GM18505 (cell line): Measurements from ENCODE around the gene SLC17A7.

Source experiments
- ATAC-seq: cut with Tn5 transposase; IDR thresholded peaks from one replicate; pipeline ENCODE4 v1.9.1; 2021; ENCODE audit not compliant: unreplicated experiment
- POLR2A ChIP-seq: IDR thresholded peaks from 4 replicates; pipeline ENCODE4 v1.6.1; 2011; ENCODE audit warnings: borderline replicate concordance; ENCODE audit not compliant: insufficient read depth, insufficient read length; ENCODE audit errors: extremely low read depth

SLC17A7 gene

DNA sequence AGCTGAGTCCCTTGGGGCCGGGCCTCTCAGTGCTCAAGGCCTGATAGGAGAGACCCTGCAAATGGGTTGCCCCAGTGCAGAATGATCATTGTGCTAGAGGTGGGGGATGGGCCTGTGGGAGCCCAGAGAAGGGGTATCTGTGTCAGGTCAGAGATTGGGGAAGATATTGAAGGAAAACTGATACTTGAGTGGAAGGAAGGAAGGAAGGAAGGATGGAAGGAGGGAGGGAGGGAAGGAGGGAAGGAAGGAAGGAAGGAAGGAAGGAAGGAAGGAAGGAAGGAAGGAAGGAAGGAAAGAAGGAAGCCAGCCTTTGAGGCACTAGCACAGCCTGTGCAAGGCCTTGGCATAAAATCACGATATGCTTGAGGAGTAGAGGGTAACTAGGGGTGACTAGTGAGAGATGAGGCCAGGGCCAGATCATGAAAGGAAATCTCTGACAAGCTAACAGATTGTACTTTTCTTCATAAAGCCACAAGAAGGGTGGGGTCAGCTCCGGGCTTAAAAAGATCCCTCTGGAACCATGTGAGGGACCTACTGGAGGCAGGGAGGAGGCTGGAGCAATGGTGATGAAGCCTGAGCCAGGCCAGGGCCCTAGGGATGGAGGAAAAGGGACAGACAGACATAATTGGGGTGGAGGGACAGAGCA is 29.5 kb downstream of the SLC17A7 start:
- TF ChIP-seq POLR2A = no peak

GRCh38 chr19:49409441-49410029 is 31.8 kb downstream of the SLC17A7 start:
- no peak for TF ChIP-seq POLR2A
- ATAC-seq = no peak

More for the DNA sequence above, 29.5 kb downstream of the SLC17A7 start:
- ATAC-seq = no peak

GRCh38 chr19:49408816-49409440 is 32.4 kb downstream of the SLC17A7 start:
- TF ChIP-seq POLR2A = no peak
- ATAC-seq = no peak

DNA sequence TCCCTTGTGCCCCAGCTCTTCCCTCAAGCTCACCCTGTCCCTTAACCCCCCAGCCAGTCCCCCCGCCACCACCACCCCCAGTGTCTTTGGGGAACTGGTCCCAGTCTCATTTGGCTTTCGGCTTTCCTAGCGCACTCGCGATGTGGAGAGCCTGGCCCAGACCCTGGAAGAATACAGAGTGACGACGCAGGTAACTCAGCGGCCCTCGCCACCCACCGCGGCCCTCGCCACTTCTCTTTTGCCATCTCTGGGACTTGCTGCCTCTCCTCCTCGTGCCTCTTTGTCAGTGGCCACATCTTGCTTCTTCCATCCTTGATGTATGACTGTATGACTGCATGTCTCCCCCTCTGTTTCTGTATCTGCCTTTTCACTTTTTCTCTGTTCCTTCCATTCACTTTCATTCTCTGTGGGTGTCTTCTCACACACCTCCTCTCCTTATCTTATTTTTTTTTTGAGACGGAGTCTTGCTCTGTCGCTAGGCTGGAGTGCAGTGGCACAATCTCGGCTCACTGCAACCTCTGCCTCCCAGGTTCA is 33.8 kb downstream of the SLC17A7 start:
- no peak for TF ChIP-seq POLR2A
- ATAC-seq = no peak

GRCh38 chr19:49407079-49407478 is 34.2 kb downstream of the SLC17A7 start:
- no peak for TF ChIP-seq POLR2A
- no peak for ATAC-seq

- no peak for ATAC-seq
- no peak for TF ChIP-seq POLR2A
Measured at GRCh38 chr19:49403404-49404187, 37.7 kb downstream of the SLC17A7 start.

GRCh38 chr19:49400029-49400428 is 41.3 kb downstream of the SLC17A7 start:
- no peak for ATAC-seq
- TF ChIP-seq POLR2A = no peak

GRCh38 chr19:49398931-49399330 is 42.4 kb downstream of the SLC17A7 start:
- no peak for TF ChIP-seq POLR2A
- ATAC-seq = no peak

DNA sequence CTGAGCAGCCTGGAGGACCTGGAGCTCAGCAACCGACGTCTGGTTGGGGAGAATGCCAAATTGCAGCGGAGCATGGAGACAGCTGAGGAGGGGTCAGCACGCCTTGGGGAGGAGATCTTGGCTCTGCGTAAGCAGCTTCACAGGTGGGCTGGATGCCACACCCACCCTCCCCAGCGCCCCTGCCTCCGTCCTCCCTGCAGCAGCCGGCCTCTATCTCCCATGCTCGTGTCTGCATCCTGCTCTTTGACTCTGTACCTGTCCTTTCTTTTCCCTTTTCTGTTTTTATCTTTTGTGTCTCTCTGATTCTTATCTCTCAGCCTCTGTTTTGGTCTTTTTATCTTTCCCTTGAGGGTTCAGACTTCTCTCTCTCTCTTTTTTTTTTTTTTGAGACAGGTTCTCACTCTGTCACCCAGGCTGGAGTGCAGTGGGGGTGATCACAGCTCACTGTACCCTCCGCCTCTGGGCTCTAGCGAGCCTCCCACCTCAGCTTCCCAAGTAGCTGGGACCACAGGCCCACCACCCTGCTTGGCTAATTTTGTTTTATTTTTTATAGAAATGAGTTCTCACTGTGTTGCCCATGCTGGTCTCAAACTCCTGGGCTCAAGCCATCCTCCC is 43.2 kb downstream of the SLC17A7 start:
- no peak for ATAC-seq
- TF ChIP-seq POLR2A = no peak

DNA sequence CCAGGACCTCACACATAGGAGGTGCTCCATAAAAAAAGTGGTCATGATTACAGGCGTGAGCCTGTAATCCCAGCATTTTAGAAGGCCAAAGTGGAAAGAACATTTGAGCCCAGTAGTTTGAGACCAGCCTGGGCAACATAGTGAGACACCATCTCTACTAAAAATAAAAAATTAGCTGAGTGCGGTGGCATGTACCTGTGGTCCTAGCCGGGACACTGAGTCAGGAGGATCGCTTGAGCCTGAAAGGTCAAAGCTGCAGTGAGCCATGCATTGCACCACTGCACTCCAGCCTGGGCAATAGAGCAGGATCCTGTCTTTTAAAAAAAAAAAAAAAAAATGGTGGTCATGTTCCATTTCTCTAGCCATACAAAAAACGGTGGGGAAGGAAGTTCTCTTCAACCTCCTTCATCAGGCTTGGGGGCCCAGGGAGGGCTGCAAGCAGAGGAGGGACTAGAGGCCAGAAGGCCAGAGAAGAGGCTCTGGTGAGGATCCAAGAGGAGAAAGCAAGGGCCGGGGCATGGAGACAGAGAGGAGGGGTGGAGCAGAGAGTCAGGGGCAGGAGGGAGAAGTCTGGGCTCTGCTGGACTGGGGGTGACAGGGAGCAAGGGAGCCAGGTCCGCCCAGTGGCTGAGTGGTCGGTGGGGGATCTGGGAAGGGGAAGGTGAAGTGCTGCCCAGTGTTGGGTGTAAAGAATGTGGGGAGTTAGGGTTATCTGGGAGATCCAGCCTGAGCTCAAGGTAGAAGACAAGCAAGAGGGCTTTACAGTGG is 44.4 kb downstream of the SLC17A7 start:
- ATAC-seq = no peak
- no peak for TF ChIP-seq POLR2A

DNA sequence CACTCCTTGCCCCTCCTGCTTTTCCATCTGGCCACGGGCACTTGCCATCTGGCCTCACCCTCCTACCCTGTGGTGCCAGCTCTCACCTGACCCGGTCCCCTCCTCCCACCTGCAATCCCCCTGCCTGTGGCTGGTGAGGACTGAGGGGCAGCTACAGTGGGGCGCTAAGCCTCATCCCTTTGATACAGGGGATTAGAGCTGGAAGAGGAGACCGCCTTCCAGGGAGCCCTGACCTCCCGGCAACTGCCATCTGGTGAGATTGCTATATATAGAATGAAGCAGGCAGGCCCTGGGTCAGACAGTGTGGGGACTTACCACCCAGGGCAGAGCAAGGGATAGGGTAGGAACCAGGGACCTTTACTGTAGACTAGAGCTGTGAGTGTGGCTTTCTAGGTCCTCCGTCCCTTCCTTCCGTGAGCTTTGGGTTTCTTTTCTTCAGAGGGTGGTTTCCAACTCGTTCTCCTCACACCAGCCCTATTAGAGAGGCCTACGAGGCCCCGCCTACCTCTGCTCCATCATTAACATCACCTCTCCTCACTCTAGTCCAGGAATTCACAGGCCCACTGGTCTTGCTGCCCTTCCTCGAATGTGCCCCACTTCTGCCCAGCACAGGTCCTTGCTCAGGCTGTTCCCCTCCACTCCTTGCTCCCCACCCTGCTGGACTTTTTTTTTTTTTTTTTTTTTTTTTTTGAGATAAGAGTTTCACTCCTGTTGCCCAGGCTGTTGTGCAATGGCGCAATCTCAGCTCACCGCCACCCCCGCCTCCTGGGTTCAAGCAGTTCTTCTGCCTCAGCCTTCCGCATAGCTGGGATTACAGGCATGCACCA is 45.5 kb downstream of the SLC17A7 start:
- no peak for TF ChIP-seq POLR2A
- no peak for ATAC-seq
